HT1080 (cell line): ENCODE data around the gene EEF1B2. TPM values are rescaled to one million over a fixed set of nuclear protein-coding genes. Genes with fewer than 3 reads are reported as not detected.
"Not testable (repeated sequence)": the region's sequence is repeated elsewhere in the genome, so short reads cannot be mapped to it uniquely, and the experiment has no call there.

Experiments
- DNase-seq: peaks from one replicate; pipeline ENCODE4 v3.0.0-alpha.2; 2015; ENCODE audit warnings: low read depth
- total RNA-seq: library from RNA; depleted of rRNA; stranded (reverse); fragments of >200 nt; shearing (Covaris generic); gene quantifications from 2 replicates; pipeline ENCODE4 v1.2.3, GENCODE V29; 2014

Gene EEF1B2
- total RNA-seq, 1 experiment from 2014 or later, result 1,009 TPM

GRCh38 chr2:206163251-206163880 lies 3.7 kb downstream of the EEF1B2 start:
- no peak for DNase-seq

GRCh38 chr2:206164261-206164862 lies 4.7 kb downstream of the EEF1B2 start:
- DNase-seq, result peak; percentile 21

GRCh38 chr2:206168230-206168629 lies 8.5 kb downstream of the EEF1B2 start:
- not testable (repeated sequence) for DNase-seq

GRCh38 chr2:206171624-206172397 lies 12.1 kb downstream of the EEF1B2 start:
- not testable (repeated sequence) for DNase-seq

GRCh38 chr2:206173147-206173546 lies 13.5 kb downstream of the EEF1B2 start:
- no peak for DNase-seq

- no peak for DNase-seq
Observed at GRCh38 chr2:206176121-206176520, 16.4 kb downstream of the EEF1B2 start.

GRCh38 chr2:206176901-206177300 lies 17.2 kb downstream of the EEF1B2 start:
- DNase-seq, result no peak

GRCh38 chr2:206181526-206181925 lies 21.8 kb downstream of the EEF1B2 start:
- peak; percentile 48 for DNase-seq

GRCh38 chr2:206189691-206190090 lies 30.0 kb downstream of the EEF1B2 start:
- DNase-seq, result no peak

GRCh38 chr2:206190111-206190510 lies 30.4 kb downstream of the EEF1B2 start:
- DNase-seq, result no peak

GRCh38 chr2:206190689-206191088 lies 31.0 kb downstream of the EEF1B2 start:
- DNase-seq, result no peak

- DNase-seq, result no peak
Observed at GRCh38 chr2:206192157-206192556, 32.5 kb downstream of the EEF1B2 start.

GRCh38 chr2:206193671-206194357 lies 34.1 kb downstream of the EEF1B2 start:
- DNase-seq, result no peak

GRCh38 chr2:206198677-206199076 lies 39.0 kb downstream of the EEF1B2 start:
- no peak for DNase-seq

- DNase-seq, result no peak
Observed at GRCh38 chr2:206201075-206201848, 41.6 kb downstream of the EEF1B2 start.

GRCh38 chr2:206202446-206202845 lies 42.8 kb downstream of the EEF1B2 start:
- DNase-seq, result no peak

- no peak for DNase-seq
Observed at GRCh38 chr2:206203331-206203730, 43.6 kb downstream of the EEF1B2 start.

- no peak for DNase-seq
Observed at GRCh38 chr2:206204710-206205109, 45.0 kb downstream of the EEF1B2 start.

GRCh38 chr2:206207316-206207715 lies 47.6 kb downstream of the EEF1B2 start:
- DNase-seq, result not testable (repeated sequence)

GRCh38 chr2:206208900-206209299 lies 49.2 kb downstream of the EEF1B2 start:
- no peak for DNase-seq

GRCh38 chr2:206211657-206212255 lies 52.1 kb downstream of the EEF1B2 start:
- DNase-seq, result peak; percentile 75
